ENCODE measurements around the gene KAZN. TPM values are rescaled to one million over a fixed set of nuclear protein-coding genes. Genes with fewer than 3 reads are reported as not detected.

KAZN gene
- total RNA-seq, 1 donor from 2014 or later: 7.9 TPM

- Mint-ChIP-seq H3K4me1 (ENCODE audit: low read depth, unreplicated experiment) (no peaks in the 10 kb centered on the region), H3K36me3 (ENCODE audit: unreplicated experiment) (no peaks in the 10 kb centered on the region), H3K27ac (ENCODE audit: unreplicated experiment) (no peak overlapping the region), H3K9me3 (ENCODE audit: unreplicated experiment) (no peaks in the 10 kb centered on the region), H3K4me3 (ENCODE audit: unreplicated experiment) (no peak overlapping the region), H3K27me3 (ENCODE audit: unreplicated experiment) (peaks cover 3% of the 10 kb centered on the region)
- DNase-seq: no peak
- no peak for TF ChIP-seq CTCF (IDR thresholded peaks at IDR 0.05; ENCODE audit: partially characterized antibody, unreplicated experiment)
These were observed 13.3 kb downstream of the KAZN start for GRCh38 chr1:14611792-14612191.

GRCh38 chr1:14612256-14612655 is 13.8 kb downstream of the KAZN start:
- Mint-ChIP-seq H3K27ac (ENCODE audit: unreplicated experiment) (no peak overlapping the region), H3K9me3 (ENCODE audit: unreplicated experiment) (no peaks in the 10 kb centered on the region)

GRCh38 chr1:14613926-14614325 is 15.4 kb downstream of the KAZN start:
- Mint-ChIP-seq H3K27ac (ENCODE audit: unreplicated experiment) (no peak overlapping the region), H3K27me3 (ENCODE audit: unreplicated experiment) (peaks cover 3% of the 10 kb centered on the region), H3K36me3 (ENCODE audit: unreplicated experiment) (no peaks in the 10 kb centered on the region), H3K4me1 (ENCODE audit: low read depth, unreplicated experiment) (no peaks in the 10 kb centered on the region), H3K9me3 (ENCODE audit: unreplicated experiment) (no peaks in the 10 kb centered on the region), H3K4me3 (ENCODE audit: unreplicated experiment) (no peak overlapping the region)
- no peak for TF ChIP-seq CTCF (IDR thresholded peaks at IDR 0.05; ENCODE audit: partially characterized antibody, unreplicated experiment)
- DNase-seq: no peak

More at GRCh38 chr1:14612256-14612655, 13.8 kb downstream of the KAZN start:
- Mint-ChIP-seq H3K4me1 (ENCODE audit: low read depth, unreplicated experiment) (no peaks in the 10 kb centered on the region), H3K4me3 (ENCODE audit: unreplicated experiment) (no peak overlapping the region), H3K27me3 (ENCODE audit: unreplicated experiment) (peaks cover 3% of the 10 kb centered on the region), H3K36me3 (ENCODE audit: unreplicated experiment) (no peaks in the 10 kb centered on the region)
- no peak for TF ChIP-seq CTCF (IDR thresholded peaks at IDR 0.05; ENCODE audit: partially characterized antibody, unreplicated experiment)
- no peak for DNase-seq

DNA sequence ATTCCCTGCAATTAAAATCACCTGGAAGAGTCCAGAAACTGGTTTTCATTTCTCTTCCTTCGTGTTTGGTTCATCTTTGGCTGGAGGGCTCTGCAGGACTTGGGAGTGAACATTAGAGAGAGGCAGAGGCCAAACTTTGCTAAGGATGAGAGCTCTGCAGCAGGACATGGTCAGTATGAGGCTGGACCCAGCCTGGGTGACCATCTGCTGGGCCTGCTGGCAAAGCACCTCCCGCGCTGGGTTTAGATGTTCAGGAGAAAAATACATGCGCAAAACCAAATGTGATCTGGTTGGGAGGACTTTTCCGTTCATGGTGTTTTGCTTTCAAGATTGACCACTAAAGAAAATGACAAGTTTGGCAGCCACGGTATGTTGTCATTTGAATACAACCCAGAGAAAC is 15.9 kb downstream of the KAZN start:
- H3K9me3 Mint-ChIP-seq (ENCODE audit: unreplicated experiment): no peaks in the 10 kb centered on the region
- peaks cover 3% of the 10 kb centered on the region for H3K27me3 Mint-ChIP-seq (ENCODE audit: unreplicated experiment)
- no peak overlapping the region for H3K27ac Mint-ChIP-seq (ENCODE audit: unreplicated experiment)

More for the DNA sequence above, 15.9 kb downstream of the KAZN start:
- Mint-ChIP-seq H3K36me3 (ENCODE audit: unreplicated experiment) (no peaks in the 10 kb centered on the region), H3K4me3 (ENCODE audit: unreplicated experiment) (no peak overlapping the region), H3K4me1 (ENCODE audit: low read depth, unreplicated experiment) (no peaks in the 10 kb centered on the region)
- DNase-seq: no peak
- TF ChIP-seq CTCF (IDR thresholded peaks at IDR 0.05; ENCODE audit: partially characterized antibody, unreplicated experiment): no peak
